HepG2 (cell line): ENCODE measurements around the gene ANXA9. TPM values are rescaled to one million over a fixed set of nuclear protein-coding genes. Genes with fewer than 3 reads are reported as not detected.
A peak's percentile ranks its signal among the peaks of the same experiment; 100 is the strongest.

ENCODE experiments used
- HHEX ChIP-seq: IDR thresholded peaks from 2 replicates; pipeline ENCODE4 v1.6.1; 2016; ENCODE audit warnings: control low read depth
- MAFG ChIP-seq: sonication (generic); formaldehyde crosslinking; IDR thresholded peaks from 2 replicates; pipeline ENCODE4 v1.5.1; 2020; ENCODE audit warnings: mild to moderate bottlenecking, missing genetic modification reagents
- MED13 ChIP-seq: sonication (generic); formaldehyde crosslinking; IDR thresholded peaks from 2 replicates; pipeline ENCODE4 v1.5.0; 2020; ENCODE audit warnings: missing genetic modification reagents
- MTA1 ChIP-seq: sonication (generic); formaldehyde crosslinking; IDR thresholded peaks from 2 replicates; pipeline ENCODE4 v1.4.0; 2020; ENCODE audit warnings: missing genetic modification reagents, mild to moderate bottlenecking, borderline replicate concordance
- RXRB ChIP-seq: IDR thresholded peaks from 2 replicates; pipeline ENCODE4 v1.6.1; 2016; ENCODE audit warnings: borderline replicate concordance, missing genetic modification reagents, missing compliant biosample characterization
- TEF ChIP-seq: sonication (generic); formaldehyde crosslinking; IDR thresholded peaks from 2 replicates; pipeline ENCODE4 v1.5.0; 2020; ENCODE audit warnings: missing genetic modification reagents
- ZHX2 ChIP-seq, 2 experiments: sonication (generic) in 1 of 2; formaldehyde crosslinking in 1 of 2; IDR thresholded peaks; 2 replicates each; pipeline versions ENCODE4 v1.6.1 to v1.9.0; 2014 to 2022; ENCODE audit warnings: antibody characterized with exemption in 1 of 2, borderline replicate concordance in 1 of 2, inconsistent platforms in 1 of 2, low read depth in 1 of 2, missing genetic modification reagents in 1 of 2
- ZNF142 ChIP-seq: sonication (generic); formaldehyde crosslinking; IDR thresholded peaks from 2 replicates; pipeline ENCODE4 v1.4.0; 2020; ENCODE audit warnings: missing genetic modification reagents
- ZNF18 ChIP-seq: sonication (generic); formaldehyde crosslinking; IDR thresholded peaks from 2 replicates; pipeline ENCODE4 v1.8.0; 2022; ENCODE audit warnings: mild to moderate bottlenecking, missing genetic modification reagents; ENCODE audit not compliant: insufficient replicate concordance
- ZUFSP ChIP-seq: sonication (generic); formaldehyde crosslinking; IDR thresholded peaks from 2 replicates; pipeline ENCODE4 v1.9.0; 2021; ENCODE audit warnings: missing genetic modification reagents, mild to moderate bottlenecking, borderline replicate concordance
- polyA plus RNA-seq, 8 experiments: library from polyadenylated mRNA; depleted of rRNA in 3 of 8; stranded (reverse) in 7 of 8; unstranded in 1 of 8; fragments of >200 nt; fragmentation: Illumina TruSeq in 4 of 8; extraction: Trizol in 4 of 8; gene quantifications; 2 replicates each; pipeline versions ENCODE4 v1.2.1 to v1.2.3, GENCODE V29; 2011 to 2016; ENCODE audit warnings: low read depth in 4 of 8, missing spikeins in 1 of 8, mixed read lengths in 1 of 8; ENCODE audit not compliant: insufficient read depth in 1 of 8
- total RNA-seq, 5 experiments: library from RNA; depleted of rRNA; stranded (reverse); fragments of >200 nt; fragmentation: Illumina TruSeq; extraction: Trizol; gene quantifications; 2 replicates each; pipeline ENCODE4 v1.2.3, GENCODE V29; 2016; ENCODE audit warnings: low read depth in 1 of 5

ANXA9 gene
- total and polyA plus RNA-seq, 2 of the 13 experiments (the other 11 are each of a cell fraction or from before 2014, with no cell fraction given): 13.3 to 23.9 TPM

GRCh38 chr1:151008244-151009205 is 26.4 kb downstream of the ANXA9 start, which contains the start of gene PRUNE1 (continued):
- TF ChIP-seq ZUFSP (CRISPR knock-in tag): no peak
- TF ChIP-seq ZHX2 (IDR thresholded peaks at IDR 0.05; ENCODE audit: low read depth): peak; percentile 64; the same call in 1 of the 2 replicates
- TF ChIP-seq ZHX2 (CRISPR knock-in tag; IDR thresholded peaks at IDR 0.05; ENCODE audit: borderline replicate concordance): 0 out of 2 replicates have a peak, but pooled peaks have one; percentile 39
- no peak for TF ChIP-seq TEF (CRISPR knock-in tag)
- peak; percentile 32; the same call in 1 of the 2 replicates for TF ChIP-seq RXRB (CRISPR knock-in tag)
- TF ChIP-seq MED13 (CRISPR knock-in tag): peak; percentile 62; the same call in 1 of the 2 replicates
- peak; percentile 79 for TF ChIP-seq ZNF18 (CRISPR knock-in tag)
- TF ChIP-seq MTA1 (CRISPR knock-in tag): no peak
- no peak for TF ChIP-seq MAFG
- TF ChIP-seq ZNF142 (CRISPR knock-in tag): peak; percentile 49
- TF ChIP-seq HHEX (CRISPR knock-in tag): no peak
